ENCODE results near the gene PPIL6. TPM values are rescaled to one million over a fixed set of nuclear protein-coding genes. Genes with fewer than 3 reads are reported as not detected.

Gene PPIL6
- total RNA-seq, 2 experiments from 2014 or later = 0.17 to 0.53 TPM

DNA sequence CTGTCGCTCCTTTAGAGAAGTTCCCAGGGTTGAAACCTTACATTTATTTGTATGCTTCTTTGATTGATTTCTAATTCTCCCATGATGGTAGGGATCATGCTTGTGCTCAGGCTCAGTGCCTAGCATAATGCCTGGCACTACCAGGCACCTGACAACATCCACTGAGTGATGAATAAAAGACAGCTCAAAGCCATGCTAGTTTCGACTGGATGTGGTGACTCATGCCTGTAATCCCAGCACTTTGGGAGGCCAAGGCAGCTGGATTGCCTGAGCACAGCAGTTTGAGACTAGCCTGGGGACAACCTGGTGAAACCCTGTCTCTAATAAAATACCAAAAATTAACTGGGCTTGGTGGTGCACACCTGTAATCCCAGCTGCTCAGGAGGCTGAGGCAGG is 46.5 kb downstream of the PPIL6 start:
- H3K4me1 Mint-ChIP-seq = peaks cover 6% of the 10 kb centered on the region
- no peak overlapping the region for H3K27ac Mint-ChIP-seq
- H3K27me3 Mint-ChIP-seq = peaks cover 2% of the 10 kb centered on the region
- no peak overlapping the region for H3K4me3 Mint-ChIP-seq
- DNase-seq (no peak), ATAC-seq (ENCODE audit: low read depth) (no peak)
- no peaks in the 10 kb centered on the region for H3K36me3 Mint-ChIP-seq
- H3K9me3 Mint-ChIP-seq = no peaks in the 10 kb centered on the region
- POLR2A ChIA-PET = interaction anchor here (1.7 kb wide), 1 partner anchor 11 kb away, joined by 4 read pairs; the partner anchor contains the start of gene CD164

DNA sequence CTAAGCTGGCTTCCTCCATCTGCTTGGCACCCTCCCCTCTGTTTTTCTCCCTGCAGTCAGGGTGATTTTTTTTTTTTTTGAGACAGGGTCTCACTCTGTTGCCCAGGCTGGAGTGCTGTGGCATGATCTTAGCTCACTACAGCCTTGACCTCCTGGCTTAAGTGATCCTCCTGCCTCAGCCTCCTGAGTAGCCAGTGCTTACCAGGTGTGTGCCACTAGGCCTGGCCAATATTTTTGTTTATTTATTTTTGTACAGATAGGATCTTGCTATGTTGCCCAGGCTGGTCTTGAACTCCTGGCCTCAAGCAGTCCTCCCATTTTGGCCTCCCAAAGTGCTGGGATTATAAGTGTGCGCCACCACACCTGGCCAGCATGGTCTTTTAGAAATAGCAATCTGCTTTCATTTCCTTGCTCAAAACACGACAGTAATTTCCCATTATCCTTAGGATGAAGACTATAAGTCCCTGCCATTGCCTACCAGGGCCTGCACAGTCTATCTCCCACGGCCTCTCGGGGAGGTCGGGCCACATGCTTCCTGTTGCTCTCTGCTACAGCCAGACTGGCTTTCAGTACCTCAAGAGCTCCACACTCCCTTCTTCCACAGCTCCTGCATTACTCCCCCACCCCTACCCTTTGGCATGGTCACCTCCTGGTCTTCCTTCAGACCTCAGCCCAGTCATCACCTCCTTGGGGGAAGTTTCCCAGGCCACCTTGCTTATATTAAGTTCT is 47.1 kb downstream of the PPIL6 start:
- ATAC-seq (ENCODE audit: low read depth) (no peak), DNase-seq (no peak)
- Mint-ChIP-seq H3K4me3 (no peak overlapping the region), H3K9me3 (no peaks in the 10 kb centered on the region), H3K27ac (no peak overlapping the region), H3K4me1 (peaks cover 6% of the 10 kb centered on the region), H3K27me3 (peaks cover 2% of the 10 kb centered on the region), H3K36me3 (no peaks in the 10 kb centered on the region)
- POLR2A ChIA-PET = interaction anchor here (1.7 kb wide), 1 partner anchor 11 kb away, joined by 4 read pairs; the partner anchor contains the start of gene CD164

DNA sequence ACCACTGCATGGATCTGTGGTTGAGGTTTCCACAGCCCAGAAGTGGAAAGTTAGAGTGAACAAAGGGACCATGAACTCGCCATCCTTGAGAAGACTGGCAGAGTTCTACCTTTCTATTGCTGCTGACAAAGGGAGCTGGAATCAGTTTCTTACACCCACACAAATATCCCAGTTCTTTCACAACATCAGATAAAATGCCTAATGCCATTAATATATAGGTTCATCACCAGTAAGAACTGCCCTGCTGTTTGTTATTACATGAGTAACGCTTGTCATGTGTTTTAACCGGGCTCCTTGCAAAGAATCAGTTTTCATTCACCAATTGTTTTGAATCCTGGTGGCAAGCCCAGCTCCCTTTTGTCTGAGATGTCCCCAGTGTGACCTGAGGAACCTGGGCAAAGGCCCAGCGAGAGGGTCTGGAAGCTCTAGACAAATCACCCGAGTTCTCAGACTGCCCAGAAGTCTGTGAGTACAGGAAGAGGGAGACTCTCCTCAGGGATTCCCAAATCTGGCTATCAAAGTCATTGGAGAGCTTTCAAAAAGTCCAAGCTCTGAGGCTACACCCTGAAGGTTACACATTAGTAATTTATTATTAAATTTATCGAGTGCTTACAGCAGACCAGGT is 50.7 kb downstream of the PPIL6 start:
- DNase-seq = no peak
- Mint-ChIP-seq H3K27me3 (no peaks in the 10 kb centered on the region), H3K27ac (no peak overlapping the region), H3K4me1 (peaks cover 8% of the 10 kb centered on the region), H3K9me3 (no peaks in the 10 kb centered on the region), H3K36me3 (no peaks in the 10 kb centered on the region), H3K4me3 (no peak overlapping the region)
- no peak for ATAC-seq (ENCODE audit: low read depth)
- POLR2A ChIA-PET = no interaction called here

DNA sequence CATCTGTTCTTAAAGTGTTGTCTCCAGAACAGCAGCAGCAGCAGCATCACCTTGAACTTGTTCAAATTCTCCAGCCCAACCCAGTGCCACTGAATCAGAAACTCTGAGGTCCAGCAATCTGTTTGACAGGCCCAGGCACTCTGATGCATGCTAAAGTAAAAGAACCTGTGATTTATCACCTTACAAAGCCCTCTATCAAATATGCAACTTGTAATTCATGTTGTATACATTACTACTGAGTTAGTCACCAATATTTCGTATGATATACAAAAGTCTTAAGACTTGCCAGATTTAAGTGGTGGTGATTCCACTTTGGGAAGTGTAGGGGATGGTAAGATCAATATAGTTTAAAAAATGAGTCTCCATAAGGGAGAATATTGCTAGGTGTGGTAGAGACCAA is 52.2 kb downstream of the PPIL6 start:
- Mint-ChIP-seq H3K4me3 (no peak overlapping the region), H3K9me3 (no peaks in the 10 kb centered on the region), H3K36me3 (no peaks in the 10 kb centered on the region), H3K27ac (no peak overlapping the region), H3K4me1 (peaks cover 12% of the 10 kb centered on the region), H3K27me3 (no peaks in the 10 kb centered on the region)
- ATAC-seq (ENCODE audit: low read depth) (no peak), DNase-seq (no peak)
- POLR2A ChIA-PET = interaction anchor here (0.6 kb wide), 1 partner anchor 223 kb away, joined by 3 read pairs; no protein-coding TSS in a partner anchor

DNA sequence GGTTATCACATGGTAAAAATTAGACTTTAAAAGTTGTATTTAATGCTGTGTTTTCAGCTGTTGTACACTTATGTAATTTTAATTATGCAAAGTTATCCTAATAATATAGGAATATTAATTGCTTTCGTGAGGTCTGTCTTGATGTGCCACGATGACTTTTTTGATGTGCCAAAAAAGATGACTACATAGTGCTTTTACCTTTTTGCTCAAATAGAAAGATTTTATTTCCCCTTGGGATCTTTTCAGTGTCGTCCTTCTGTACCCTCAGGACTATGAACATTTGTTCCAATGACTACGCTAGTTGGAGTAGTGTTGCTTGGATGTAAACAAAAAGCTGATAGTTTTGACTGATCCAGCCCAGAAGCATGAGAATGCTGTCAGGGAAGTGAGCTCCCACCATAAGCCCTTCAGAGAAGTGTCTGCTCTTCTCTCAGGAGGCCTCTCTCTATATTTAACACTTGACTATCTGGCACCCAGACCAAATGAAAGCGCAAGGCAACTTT is 56.9 kb downstream of the PPIL6 start:
- Mint-ChIP-seq H3K9me3 (no peaks in the 10 kb centered on the region), H3K27me3 (no peaks in the 10 kb centered on the region), H3K36me3 (peaks cover 21% of the 10 kb centered on the region), H3K4me1 (peaks cover 23% of the 10 kb centered on the region), H3K27ac (peak overlapping the region; percentile 99), H3K4me3 (peak overlapping the region; percentile 98)
- ATAC-seq (ENCODE audit: low read depth) (no peak), DNase-seq (no peak)
- POLR2A ChIA-PET = interaction anchor here (0.6 to 3.5 kb wide), 21 partner anchors 8 to 1432 kb away, joined by 3 to 63 read pairs (median 6); partner anchors contain the start of genes ARMC2, CDC40, CDK19 and CEP57L1

DNA sequence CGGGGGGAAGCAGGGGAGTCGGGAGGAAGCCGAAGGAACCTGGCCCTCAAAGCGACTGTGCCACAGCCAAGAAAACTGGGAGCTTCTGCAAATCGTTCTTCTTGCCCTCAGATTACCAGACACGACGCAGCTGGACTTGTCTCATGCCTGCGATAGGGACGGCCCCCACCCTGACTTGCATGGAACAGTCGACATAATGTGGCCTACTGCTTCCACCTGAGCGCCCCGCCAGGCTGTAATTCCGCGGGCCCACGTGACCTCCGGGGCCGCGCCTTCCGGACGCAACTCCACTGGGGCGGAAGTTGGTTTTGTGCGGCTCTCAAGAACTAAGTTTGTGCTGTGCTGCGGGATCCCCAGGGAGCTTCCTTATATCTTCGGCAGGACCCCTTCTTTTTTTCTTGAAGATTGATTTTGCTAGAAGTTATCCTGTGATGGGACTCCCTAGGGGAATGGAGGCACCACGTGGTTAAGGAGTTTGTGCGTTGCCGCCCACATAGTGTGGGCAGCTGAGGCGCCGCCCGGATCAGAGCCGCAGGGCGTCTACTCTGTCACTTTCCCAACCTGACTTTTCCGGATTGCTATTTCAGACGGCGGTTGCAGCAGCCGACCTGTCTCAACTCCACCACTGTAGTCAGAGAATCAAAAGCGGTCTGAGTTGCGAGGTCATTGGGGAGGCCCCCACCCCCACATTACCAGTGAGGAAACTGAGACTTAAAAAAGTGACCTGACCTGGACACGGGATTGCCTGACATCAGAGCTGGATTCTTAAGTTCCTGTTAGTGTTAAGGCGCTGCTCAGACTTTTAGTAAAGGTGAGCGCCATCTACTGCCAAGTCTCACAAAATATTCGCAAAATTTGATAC is 57.6 kb downstream of the PPIL6 start:
- POLR2A ChIA-PET = interaction anchor here (0.6 to 3.5 kb wide), 34 partner anchors 9 to 1433 kb away, joined by 3 to 63 read pairs (median 5); partner anchors contain the start of genes ARMC2, CDC40, CDK19 and CEP57L1
- no peaks in the 10 kb centered on the region for H3K27me3 Mint-ChIP-seq
- DNase-seq (peak; percentile 92), ATAC-seq (ENCODE audit: low read depth) (peak; percentile 65)
- H3K9me3 Mint-ChIP-seq = no peaks in the 10 kb centered on the region
- H3K27ac Mint-ChIP-seq = peak overlapping the region; percentile 99
- H3K4me1 Mint-ChIP-seq = peaks cover 30% of the 10 kb centered on the region
- peak overlapping the region; percentile 98 for H3K4me3 Mint-ChIP-seq
- peaks cover 28% of the 10 kb centered on the region for H3K36me3 Mint-ChIP-seq

DNA sequence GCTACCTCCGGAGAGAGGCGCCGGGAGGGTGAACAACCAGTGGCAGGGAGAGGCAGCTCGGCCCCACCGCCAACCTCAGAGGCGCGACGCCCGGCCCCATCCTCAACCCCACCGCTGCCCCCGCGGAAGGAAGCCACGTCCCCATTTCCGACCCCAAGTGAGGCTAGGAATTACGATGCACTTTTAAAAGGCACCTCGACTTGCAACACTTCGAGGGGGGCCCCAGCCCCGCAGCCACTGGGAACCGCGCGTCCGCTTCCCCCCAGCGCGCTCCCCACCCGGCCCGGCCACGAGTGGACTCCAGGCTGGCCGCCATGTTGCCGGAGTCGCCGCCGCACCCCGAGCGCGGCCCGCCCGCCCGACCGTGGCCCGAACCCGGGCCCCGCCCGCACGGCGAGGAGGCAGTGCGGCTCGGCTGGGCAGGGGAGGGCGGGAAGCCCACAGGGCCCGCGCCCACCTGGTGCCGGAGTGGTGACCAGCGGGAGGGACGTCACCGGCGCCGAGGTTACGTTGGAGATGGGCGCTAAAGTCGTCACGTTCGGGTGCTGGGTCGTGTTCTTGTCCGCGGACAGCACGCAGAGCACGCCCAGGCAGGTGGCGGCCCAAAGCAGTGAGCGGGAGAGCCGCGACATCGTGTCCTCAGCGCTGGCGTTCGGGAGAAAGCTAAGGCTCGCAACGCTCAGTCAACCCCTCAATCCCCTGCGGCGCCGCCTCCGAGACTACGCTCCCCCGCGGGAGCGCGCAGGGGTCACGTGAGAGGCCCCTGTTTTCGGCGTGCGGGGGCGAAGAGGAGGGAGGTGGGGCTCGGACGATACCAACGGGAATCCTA is 58.5 kb downstream of the PPIL6 start, which contains the start of gene CD164:
Gene CD164, minus strand, starts transcription at position 721 of the 829 bp plus-strand sequence. Its CDS starts 89 bp downstream, at position 632.
- POLR2A ChIA-PET = interaction anchor here (0.5 to 3.5 kb wide), 34 partner anchors 10 to 1434 kb away, joined by 3 to 63 read pairs (median 5); partner anchors contain the start of genes CDC40, CDK19, CEP57L1 and MICAL1
- peaks cover 33% of the 10 kb centered on the region for H3K4me1 Mint-ChIP-seq
- no peaks in the 10 kb centered on the region for H3K27me3 Mint-ChIP-seq
- peak; percentile 55 for ATAC-seq (ENCODE audit: low read depth)
- no peaks in the 10 kb centered on the region for H3K9me3 Mint-ChIP-seq
- H3K4me3 Mint-ChIP-seq = peak within 1 kb of the TSS; percentile 98
- peaks cover 33% of the 10 kb centered on the region for H3K36me3 Mint-ChIP-seq
- H3K27ac Mint-ChIP-seq = peak within 1 kb of the TSS; percentile 99
- peak; percentile 96 for DNase-seq

DNA sequence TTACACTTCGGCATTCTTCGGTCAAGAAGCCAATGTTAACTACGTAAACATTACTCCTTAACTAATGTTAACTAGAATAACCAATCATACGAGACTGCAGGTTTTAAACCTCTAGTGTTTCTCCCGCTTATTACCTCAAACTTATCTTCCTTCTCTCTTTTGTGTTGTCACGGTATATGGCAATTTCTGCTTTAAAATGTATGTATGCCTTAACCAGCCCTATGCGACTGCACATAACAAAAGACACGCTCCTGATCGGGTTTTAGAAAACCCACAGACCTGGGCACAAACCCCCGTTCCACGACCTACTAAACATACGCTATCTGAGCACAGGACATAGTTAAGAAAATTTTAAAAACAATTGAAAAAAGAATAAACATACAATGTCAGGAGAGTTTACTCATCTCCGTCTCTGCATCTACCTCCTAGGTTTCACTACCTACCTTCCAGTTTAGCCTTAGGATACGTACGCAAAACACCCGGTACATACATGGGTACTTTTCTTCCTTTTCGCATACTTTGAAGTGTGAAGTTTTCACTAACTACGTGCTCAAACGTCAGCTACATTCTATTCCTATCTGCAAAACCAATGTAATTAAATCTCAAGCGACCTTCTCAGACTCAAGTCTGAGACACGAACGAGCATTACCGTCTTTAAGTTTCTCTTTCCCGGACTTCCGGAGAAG is 59.2 kb downstream of the PPIL6 start:
- no peaks in the 10 kb centered on the region for H3K9me3 Mint-ChIP-seq
- H3K4me1 Mint-ChIP-seq = peaks cover 37% of the 10 kb centered on the region
- H3K27me3 Mint-ChIP-seq = no peaks in the 10 kb centered on the region
- POLR2A ChIA-PET = interaction anchor here (0.5 to 3.5 kb wide), 19 partner anchors 9 to 1261 kb away, joined by 3 to 63 read pairs (median 10); partner anchors contain the start of genes CEP57L1, MICAL1, PPIL6 and SESN1
- peak overlapping the region; percentile 91 for H3K4me3 Mint-ChIP-seq
- peaks cover 37% of the 10 kb centered on the region for H3K36me3 Mint-ChIP-seq
- DNase-seq (no peak), ATAC-seq (ENCODE audit: low read depth) (no peak)
- H3K27ac Mint-ChIP-seq = peak overlapping the region; percentile 97

DNA sequence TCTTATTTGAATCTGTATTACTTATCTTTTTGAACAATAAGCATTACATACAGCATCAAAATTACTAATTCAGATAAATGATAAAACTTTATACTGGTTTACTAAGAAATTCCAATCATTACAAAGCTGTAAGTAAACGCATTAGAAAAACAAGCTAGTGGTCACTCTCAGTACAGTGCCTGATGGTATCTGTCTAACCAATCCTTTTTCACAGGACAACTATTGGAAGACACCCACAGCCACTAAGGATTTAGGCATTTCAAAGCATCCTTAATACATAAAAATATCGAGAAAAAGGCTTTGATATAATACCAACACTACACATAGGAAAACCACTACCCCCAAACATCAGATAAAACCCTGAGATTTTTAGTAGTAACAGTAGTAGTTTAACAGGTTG is 60.7 kb downstream of the PPIL6 start:
- ATAC-seq (ENCODE audit: low read depth) (no peak), DNase-seq (no peak)
- Mint-ChIP-seq H3K27ac (peak overlapping the region; percentile 88), H3K4me1 (peaks cover 46% of the 10 kb centered on the region), H3K4me3 (peak overlapping the region; percentile 91), H3K27me3 (no peaks in the 10 kb centered on the region), H3K9me3 (no peaks in the 10 kb centered on the region), H3K36me3 (peaks cover 44% of the 10 kb centered on the region)
- POLR2A ChIA-PET = interaction anchor here (1.1 to 1.8 kb wide), 2 partner anchors 12 to 62 kb away, joined by 3 to 9 read pairs; partner anchors contain the start of gene SMPD2

DNA sequence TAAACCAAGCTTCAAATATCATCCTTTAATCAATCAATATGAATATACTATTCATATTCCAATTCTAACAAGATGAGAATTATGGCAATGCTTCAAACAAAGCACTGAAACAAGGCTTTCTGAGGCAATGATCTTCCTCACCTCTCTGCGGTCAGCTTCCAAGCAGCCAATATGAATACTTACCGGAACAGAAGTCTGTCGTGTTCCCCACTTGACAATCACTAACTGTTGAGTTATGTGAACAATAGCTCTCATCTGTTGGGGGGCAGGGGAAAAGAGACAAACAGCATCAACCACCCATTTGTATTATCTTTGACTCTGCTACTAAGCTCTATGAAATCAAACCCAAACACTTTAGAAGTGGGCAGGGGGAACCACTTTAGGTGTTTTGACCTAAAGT is 62.7 kb downstream of the PPIL6 start:
- Mint-ChIP-seq H3K9me3 (no peaks in the 10 kb centered on the region), H3K27me3 (no peaks in the 10 kb centered on the region), H3K27ac (peak overlapping the region; percentile 31), H3K4me1 (peaks cover 56% of the 10 kb centered on the region), H3K36me3 (peaks cover 61% of the 10 kb centered on the region), H3K4me3 (peak overlapping the region; percentile 55)
- POLR2A ChIA-PET = interaction anchor here (0.6 to 1.5 kb wide), 2 partner anchors 16 to 57 kb away, joined by 3 read pairs; no protein-coding TSS in a partner anchor
- ATAC-seq (ENCODE audit: low read depth) = no peak
- DNase-seq = no peak

DNA sequence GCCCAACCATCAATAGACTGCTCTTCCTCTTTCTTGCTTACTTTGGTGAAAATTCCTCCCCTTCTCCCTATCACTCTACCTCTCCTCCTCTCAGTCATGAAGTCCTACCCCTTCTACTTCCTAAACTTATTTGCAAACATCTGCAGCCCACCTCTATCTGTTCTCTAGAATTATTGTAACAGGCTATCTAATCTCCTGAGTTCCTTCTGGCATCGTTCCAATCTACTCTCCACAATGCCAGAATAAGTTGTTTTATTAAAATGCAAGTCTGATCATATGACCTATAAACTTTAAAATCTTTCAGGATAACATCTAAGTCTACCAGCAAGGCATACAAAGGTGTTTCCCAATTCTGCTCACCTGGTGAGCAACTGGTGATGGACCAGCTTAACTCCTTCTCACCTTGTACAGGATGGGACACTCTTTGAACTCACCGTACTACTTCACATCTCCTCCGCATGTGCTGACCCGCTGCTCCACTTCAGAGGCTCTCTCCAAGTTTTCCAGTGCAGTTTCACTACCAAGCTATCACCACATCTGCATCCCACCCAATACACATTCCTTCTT is 66.0 kb downstream of the PPIL6 start:
- peaks cover 58% of the 10 kb centered on the region for H3K36me3 Mint-ChIP-seq
- H3K27ac Mint-ChIP-seq = peak overlapping the region; percentile 27
- POLR2A ChIA-PET = interaction anchor here (1.0 to 4.9 kb wide), 3 partner anchors 8 to 149 kb away, joined by 3 to 39 read pairs (median 6); partner anchors contain the start of gene CD164
- H3K4me3 Mint-ChIP-seq = peak overlapping the region; percentile 44
- peaks cover 58% of the 10 kb centered on the region for H3K4me1 Mint-ChIP-seq
- no peaks in the 10 kb centered on the region for H3K27me3 Mint-ChIP-seq
- DNase-seq = no peak
- no peak for ATAC-seq (ENCODE audit: low read depth)
- H3K9me3 Mint-ChIP-seq = no peaks in the 10 kb centered on the region

Data from activated naive CD8-positive, alpha-beta T cell treated with anti-CD3 and anti-CD28 coated beads, Interleukin-2, amount 10 ng/mL, durations not matched to agents 7 days and 5 days (primary cell).